GM20000 (cell line): ENCODE data around the gene VAMP5.

Experiments used
- DNase-seq: peaks from one replicate; pipeline ENCODE4 v3.0.0; 2012; ENCODE audit warnings: low spot score
- TF ChIP-seq, protein P1 (sequence below): IDR thresholded peaks from 2 replicates; pipeline ENCODE4 v1.5.1; 2012; ENCODE audit warnings: mild to moderate bottlenecking, control low read depth; ENCODE audit errors: extremely low read depth, missing control alignments

Gene VAMP5, protein sequence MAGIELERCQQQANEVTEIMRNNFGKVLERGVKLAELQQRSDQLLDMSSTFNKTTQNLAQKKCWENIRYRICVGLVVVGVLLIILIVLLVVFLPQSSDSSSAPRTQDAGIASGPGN

DNA sequence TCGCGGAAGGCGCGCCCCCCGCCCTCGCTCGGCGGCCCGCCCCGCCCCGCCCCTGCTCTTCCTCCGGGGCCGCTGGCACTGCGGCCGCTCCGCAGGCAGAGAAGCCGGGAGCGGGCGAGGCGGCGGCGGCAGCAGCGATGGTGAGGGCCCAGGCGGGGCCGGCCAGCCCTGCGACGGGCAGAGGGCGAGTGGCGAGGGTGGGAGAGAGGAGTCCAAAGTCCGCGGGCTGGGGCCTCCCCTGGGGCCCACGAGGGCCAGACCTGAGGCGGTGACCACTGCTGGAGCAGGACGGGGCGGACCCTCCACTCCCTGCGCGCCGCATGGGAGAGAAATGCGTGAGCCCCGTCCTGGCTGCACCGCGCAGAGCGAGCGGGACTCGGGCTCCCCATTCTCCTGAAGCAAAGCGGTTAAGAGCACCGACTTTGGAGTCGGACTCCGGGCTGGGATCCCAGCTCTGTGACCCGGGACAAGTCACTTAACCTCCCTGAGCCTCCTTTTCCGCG, at the start of gene VAMP5:
VAMP5 (plus strand) TSS at position 78 of the 503 bp plus-strand sequence; CDS start at position 138, 60 bp downstream.
- TF ChIP-seq, protein P1, sequence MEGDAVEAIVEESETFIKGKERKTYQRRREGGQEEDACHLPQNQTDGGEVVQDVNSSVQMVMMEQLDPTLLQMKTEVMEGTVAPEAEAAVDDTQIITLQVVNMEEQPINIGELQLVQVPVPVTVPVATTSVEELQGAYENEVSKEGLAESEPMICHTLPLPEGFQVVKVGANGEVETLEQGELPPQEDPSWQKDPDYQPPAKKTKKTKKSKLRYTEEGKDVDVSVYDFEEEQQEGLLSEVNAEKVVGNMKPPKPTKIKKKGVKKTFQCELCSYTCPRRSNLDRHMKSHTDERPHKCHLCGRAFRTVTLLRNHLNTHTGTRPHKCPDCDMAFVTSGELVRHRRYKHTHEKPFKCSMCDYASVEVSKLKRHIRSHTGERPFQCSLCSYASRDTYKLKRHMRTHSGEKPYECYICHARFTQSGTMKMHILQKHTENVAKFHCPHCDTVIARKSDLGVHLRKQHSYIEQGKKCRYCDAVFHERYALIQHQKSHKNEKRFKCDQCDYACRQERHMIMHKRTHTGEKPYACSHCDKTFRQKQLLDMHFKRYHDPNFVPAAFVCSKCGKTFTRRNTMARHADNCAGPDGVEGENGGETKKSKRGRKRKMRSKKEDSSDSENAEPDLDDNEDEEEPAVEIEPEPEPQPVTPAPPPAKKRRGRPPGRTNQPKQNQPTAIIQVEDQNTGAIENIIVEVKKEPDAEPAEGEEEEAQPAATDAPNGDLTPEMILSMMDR: no peak
- peak; percentile 88 for DNase-seq

DNA sequence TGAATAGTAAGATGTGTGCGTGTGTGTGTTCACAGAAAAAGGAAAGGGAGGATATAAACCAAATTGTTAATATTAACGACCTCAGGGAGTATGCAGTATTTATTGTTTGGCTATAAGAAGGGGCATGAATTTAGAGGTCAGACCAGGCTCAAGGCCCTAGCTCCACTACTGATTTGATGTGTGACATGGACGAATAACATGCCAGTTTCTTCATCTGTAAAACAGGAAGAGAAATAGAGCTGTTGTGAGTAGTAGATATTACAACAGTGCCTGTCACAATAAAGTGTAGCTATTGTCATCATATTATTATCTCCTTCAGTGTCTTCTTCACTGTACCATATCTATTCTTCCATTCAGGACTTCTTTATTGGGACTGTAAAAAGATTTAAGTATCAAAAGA, 49.4 kb upstream of the VAMP5 start:
- DNase-seq: no peak
- TF ChIP-seq, protein P1: no peak

DNA sequence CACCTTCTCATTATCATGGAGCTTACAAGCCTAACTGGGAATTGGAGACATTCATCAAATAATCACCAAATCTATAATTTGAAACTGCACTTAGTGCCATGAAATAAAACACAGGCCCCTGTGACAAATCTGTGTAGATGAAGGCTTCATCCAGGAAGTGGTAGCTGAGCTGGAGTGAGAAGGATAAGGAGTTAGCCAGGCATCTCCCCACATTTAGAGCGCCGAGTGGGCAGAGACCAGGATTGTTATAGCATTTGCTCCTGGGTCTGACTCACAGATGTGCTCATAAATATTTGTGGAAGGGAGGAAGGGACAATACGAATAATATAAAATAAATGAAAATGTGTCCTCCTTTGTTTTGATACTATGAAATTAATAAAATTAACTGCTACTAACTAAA, 47.8 kb upstream of the VAMP5 start:
- TF ChIP-seq, protein P1: no peak
- no peak for DNase-seq

DNA sequence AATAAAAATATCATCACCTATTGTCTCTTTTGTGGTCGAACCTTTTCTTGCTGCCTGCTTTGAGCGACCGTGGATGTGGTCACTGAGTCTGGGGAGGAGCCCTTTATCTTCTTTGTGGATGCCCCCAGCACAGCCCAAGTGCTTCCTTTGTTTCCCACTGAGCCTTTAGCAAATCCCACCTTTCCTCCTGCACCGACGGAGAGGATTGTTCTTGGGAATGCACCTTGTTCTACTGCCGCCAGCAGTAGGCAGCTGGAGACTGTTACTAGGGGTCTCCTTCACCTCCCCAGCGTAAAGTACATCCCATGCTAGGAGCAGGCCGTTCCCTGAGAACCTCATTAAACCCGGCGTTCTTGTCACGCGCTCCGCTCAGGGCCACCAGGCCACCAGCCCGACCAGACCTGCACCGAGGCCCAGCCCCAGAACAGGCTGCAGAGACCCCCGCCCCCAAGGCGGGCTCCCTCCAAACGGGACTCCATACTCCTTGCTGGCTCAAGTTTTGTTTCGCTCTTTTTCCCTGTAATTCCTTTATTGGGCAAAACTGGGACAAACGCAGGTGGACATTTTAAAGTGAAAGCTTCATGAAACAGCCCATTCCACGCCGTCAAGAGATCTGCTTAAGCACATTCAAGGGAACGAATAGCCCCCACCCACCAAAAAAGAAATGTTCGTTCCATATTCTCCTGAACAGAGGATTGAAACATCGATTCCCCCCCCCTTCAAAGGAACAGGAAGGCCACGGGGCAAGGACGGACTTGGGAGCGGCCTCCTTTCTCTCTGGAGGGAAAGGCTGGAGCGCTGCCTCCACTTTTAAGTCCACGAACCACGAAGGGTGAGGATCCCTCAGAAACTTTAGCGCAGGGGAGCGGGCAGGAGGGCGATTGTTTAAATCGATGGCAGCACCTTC, 46.4 kb upstream of the VAMP5 start:
- TF ChIP-seq, protein P1: no peak
- DNase-seq: peak; percentile 40

DNA sequence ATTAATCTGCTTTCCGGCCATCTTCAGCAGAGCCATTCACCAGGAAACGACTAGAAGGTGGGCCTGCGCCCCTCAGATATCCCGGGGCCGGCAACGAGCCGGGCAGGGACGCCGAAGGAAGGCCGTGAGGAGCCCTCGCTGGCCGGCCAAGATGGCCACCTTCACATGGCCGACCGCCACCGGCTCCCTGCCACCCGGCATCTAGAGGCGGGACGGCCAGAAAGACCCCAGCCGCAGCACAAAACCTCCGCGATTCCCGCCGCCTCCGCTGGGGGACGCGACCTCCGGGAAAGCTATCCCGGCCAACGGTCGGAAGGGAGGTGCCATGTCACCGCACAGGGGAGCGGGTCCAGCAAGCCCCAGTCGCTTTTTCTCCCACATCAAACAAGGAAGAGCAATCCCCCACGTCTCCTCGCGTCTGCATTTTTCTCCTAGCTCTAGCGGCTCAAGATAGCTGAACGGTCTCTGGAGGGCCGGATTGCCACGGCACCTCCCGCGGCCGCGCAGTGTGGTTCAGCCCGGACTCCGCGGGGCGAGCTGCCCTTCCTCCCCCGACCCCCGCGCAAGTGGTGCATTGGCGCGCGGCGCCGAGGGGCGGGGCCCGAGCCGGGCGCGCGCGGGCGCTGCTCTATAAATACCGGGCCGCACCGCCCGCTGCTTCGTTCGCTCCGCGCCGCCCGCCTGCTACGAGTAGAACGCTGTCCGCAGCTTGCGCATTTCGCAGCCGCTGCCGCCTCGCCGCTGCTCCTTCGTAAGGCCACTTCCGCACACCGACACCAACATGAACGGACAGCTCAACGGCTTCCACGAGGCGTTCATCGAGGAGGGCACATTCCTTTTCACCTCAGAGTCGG, 45.5 kb upstream of the VAMP5 start, which contains the start of gene MAT2A:
MAT2A (plus strand) TSS at position 662 of the 854 bp plus-strand sequence; CDS start at position 782, 120 bp downstream.
- TF ChIP-seq, protein P1: peak; percentile 63
- peak; percentile 96 for DNase-seq

DNA sequence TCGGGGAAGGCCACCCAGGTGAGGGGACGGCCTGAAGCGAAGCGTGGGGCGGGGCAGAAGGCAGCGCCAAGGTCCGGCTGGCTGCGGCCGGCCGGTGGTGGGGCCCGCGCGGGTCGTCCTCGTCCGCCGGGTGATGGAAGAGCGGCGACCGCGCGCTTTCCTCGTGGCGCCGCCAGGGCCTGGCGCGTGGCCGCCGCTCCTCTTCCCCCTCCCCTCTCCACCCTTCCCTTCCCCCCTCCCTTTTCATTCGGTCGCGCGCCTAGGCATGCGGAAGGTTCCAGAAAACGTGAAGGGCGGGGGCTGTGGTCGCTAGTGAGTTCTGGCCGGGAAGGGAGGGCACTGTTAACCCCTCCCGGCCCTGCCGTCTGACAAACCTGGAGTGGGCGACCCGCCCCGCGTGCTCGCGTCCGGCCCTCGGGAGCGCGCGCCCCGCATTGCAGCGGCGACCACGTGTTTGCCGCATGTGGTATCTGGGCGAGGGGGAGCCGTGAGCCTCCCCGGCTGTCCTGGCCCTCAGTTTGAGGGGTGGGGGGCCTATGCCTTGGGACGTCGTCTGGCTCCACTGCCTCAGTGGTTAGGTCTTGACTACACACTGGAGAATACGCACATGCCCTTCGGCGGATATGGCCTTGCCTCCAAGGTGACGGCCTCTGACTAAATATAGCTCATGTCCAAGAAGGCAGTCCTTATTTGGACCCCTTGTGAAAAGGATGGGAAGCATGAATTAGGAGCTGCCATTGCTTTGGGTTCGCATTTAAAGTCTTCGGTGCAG, 44.7 kb upstream of the VAMP5 start:
- DNase-seq: peak; percentile 75
- TF ChIP-seq, protein P1: no peak
